MG63 (cell line): ENCODE data around the gene SESN3. TPM values are rescaled to one million over a fixed set of nuclear protein-coding genes. Genes with fewer than 3 reads are reported as not detected.
A peak's percentile ranks its signal among the peaks of the same experiment; 100 is the strongest.
"Not testable (repeated sequence)": the region's sequence is repeated elsewhere in the genome, so short reads cannot be mapped to it uniquely, and the experiment has no call there.

ENCODE experiments used
- DNase-seq: peaks from one replicate; pipeline ENCODE4 v3.0.0-alpha.2; 2020
- H3K27me3 ChIP-seq: fragments of 250-450 bp; sonication (Bioruptor Pico); 2 replicates; pipeline ENCODE4 v1.5.1; 2020; ENCODE audit warnings: mild to moderate bottlenecking, moderate library complexity
- H3K36me3 ChIP-seq: fragments of 250-450 bp; sonication (Bioruptor Pico); 2 replicates; pipeline ENCODE4 v1.5.1; 2020; ENCODE audit warnings: mild to moderate bottlenecking, moderate library complexity
- H3K4me3 ChIP-seq: fragments of 250-450 bp; sonication (Bioruptor Pico); 2 replicates; pipeline ENCODE4 v1.5.1; 2020; ENCODE audit warnings: mild to moderate bottlenecking, moderate library complexity
- H3K9me3 ChIP-seq: fragments of 250-450 bp; sonication (Bioruptor Pico); 2 replicates; pipeline ENCODE4 v1.5.1; 2020; ENCODE audit warnings: mild to moderate bottlenecking, moderate library complexity
- total RNA-seq: library from RNA; depleted of rRNA; stranded (reverse); fragments of >200 nt; shearing (Covaris generic); gene quantifications from 2 replicates; pipeline ENCODE4 v1.2.3, GENCODE V29; 2014; ENCODE audit warnings: low replicate concordance; rRNA removed

The SESN3 gene
- 0.69 and 0.79 TPM in 2 replicates for total RNA-seq

- Histone ChIP-seq H3K4me3 (peak within 1 kb of the TSS; percentile 44), H3K27me3 (peaks cover 31% of the 10 kb centered on the region), H3K9me3 (no peaks in the 10 kb centered on the region), H3K36me3 (no peaks in the 10 kb centered on the region)
- peak; percentile 98 for DNase-seq
Measured at GRCh38 chr11:95231127-95231880, at the start of gene SESN3. Gene SESN3, minus strand, starts transcription at chr11:95231202. Its CDS starts 342 bp downstream, at chr11:95230860.

- no peak overlapping the region for H3K4me3 ChIP-seq
- H3K9me3 ChIP-seq, result no peaks in the 10 kb centered on the region
- no peak for DNase-seq
- H3K27me3 ChIP-seq, result no peaks in the 10 kb centered on the region; the same call in 1 of the 2 replicates
- no peaks in the 10 kb centered on the region for H3K36me3 ChIP-seq
Measured at GRCh38 chr11:95279921-95280868, 49.2 kb upstream of the SESN3 start.

GRCh38 chr11:95277868-95278267, 46.9 kb upstream of the SESN3 start:
- Histone ChIP-seq H3K9me3 (no peaks in the 10 kb centered on the region), H3K36me3 (no peaks in the 10 kb centered on the region), H3K27me3 (no peaks in the 10 kb centered on the region; the same call in 1 of the 2 replicates), H3K4me3 (no peak overlapping the region)
- DNase-seq, result no peak

GRCh38 chr11:95276139-95276538, 45.1 kb upstream of the SESN3 start:
- no peaks in the 10 kb centered on the region for H3K9me3 ChIP-seq
- no peaks in the 10 kb centered on the region for H3K27me3 ChIP-seq
- H3K36me3 ChIP-seq, result no peaks in the 10 kb centered on the region
- no peak for DNase-seq
- no peak overlapping the region for H3K4me3 ChIP-seq

- not testable (repeated sequence) for H3K4me3 ChIP-seq, H3K36me3 ChIP-seq, H3K27me3 ChIP-seq, DNase-seq, H3K9me3 ChIP-seq
Measured at GRCh38 chr11:95273618-95274017, 42.6 kb upstream of the SESN3 start.

- no peak for DNase-seq
- H3K9me3 ChIP-seq, result no peaks in the 10 kb centered on the region
- no peaks in the 10 kb centered on the region for H3K36me3 ChIP-seq
- H3K4me3 ChIP-seq, result no peak overlapping the region
- H3K27me3 ChIP-seq, result no peaks in the 10 kb centered on the region
Measured at GRCh38 chr11:95269036-95269819, 38.2 kb upstream of the SESN3 start.

- Histone ChIP-seq H3K27me3 (peaks cover 3% of the 10 kb centered on the region; the same call in 1 of the 2 replicates), H3K9me3 (no peaks in the 10 kb centered on the region), H3K4me3 (no peak overlapping the region), H3K36me3 (no peaks in the 10 kb centered on the region)
- DNase-seq, result no peak
Measured at GRCh38 chr11:95268391-95268790, 37.4 kb upstream of the SESN3 start.

GRCh38 chr11:95267601-95268213, 36.7 kb upstream of the SESN3 start:
- no peaks in the 10 kb centered on the region for H3K9me3 ChIP-seq
- no peaks in the 10 kb centered on the region for H3K36me3 ChIP-seq
- peaks cover 4% of the 10 kb centered on the region; the same call in 1 of the 2 replicates for H3K27me3 ChIP-seq
- no peak for DNase-seq
- no peak overlapping the region for H3K4me3 ChIP-seq

- no peaks in the 10 kb centered on the region for H3K36me3 ChIP-seq
- H3K9me3 ChIP-seq, result no peaks in the 10 kb centered on the region
- H3K4me3 ChIP-seq, result no peak overlapping the region
- H3K27me3 ChIP-seq, result peaks cover 4% of the 10 kb centered on the region; the same call in 1 of the 2 replicates
- DNase-seq, result no peak
Measured at GRCh38 chr11:95266751-95267374, 35.9 kb upstream of the SESN3 start.

GRCh38 chr11:95264881-95265280, 33.9 kb upstream of the SESN3 start:
- Histone ChIP-seq H3K27me3 (peaks cover 4% of the 10 kb centered on the region; the same call in 1 of the 2 replicates), H3K4me3 (no peak overlapping the region), H3K9me3 (no peaks in the 10 kb centered on the region), H3K36me3 (no peaks in the 10 kb centered on the region)
- DNase-seq, result no peak

- peaks cover 4% of the 10 kb centered on the region; the same call in 1 of the 2 replicates for H3K27me3 ChIP-seq
- H3K4me3 ChIP-seq, result no peak overlapping the region
- H3K9me3 ChIP-seq, result no peaks in the 10 kb centered on the region
- DNase-seq, result no peak
- no peaks in the 10 kb centered on the region for H3K36me3 ChIP-seq
Measured at GRCh38 chr11:95262994-95263765, 32.2 kb upstream of the SESN3 start.

GRCh38 chr11:95257456-95257971, 26.5 kb upstream of the SESN3 start:
- no peaks in the 10 kb centered on the region for H3K36me3 ChIP-seq

GRCh38 chr11:95256321-95256779, 25.3 kb upstream of the SESN3 start:
- Histone ChIP-seq H3K9me3 (no peaks in the 10 kb centered on the region), H3K27me3 (no peaks in the 10 kb centered on the region), H3K36me3 (no peaks in the 10 kb centered on the region), H3K4me3 (no peak overlapping the region)
- DNase-seq, result no peak

More at GRCh38 chr11:95257456-95257971, 26.5 kb upstream of the SESN3 start:
- DNase-seq, result no peak
- H3K4me3 ChIP-seq, result no peak overlapping the region
- no peaks in the 10 kb centered on the region for H3K9me3 ChIP-seq
- H3K27me3 ChIP-seq, result no peaks in the 10 kb centered on the region

GRCh38 chr11:95255251-95256145, 24.5 kb upstream of the SESN3 start:
- Histone ChIP-seq H3K4me3 (no peak overlapping the region), H3K9me3 (no peaks in the 10 kb centered on the region), H3K27me3 (no peaks in the 10 kb centered on the region), H3K36me3 (no peaks in the 10 kb centered on the region)
- DNase-seq, result no peak
